HEK293 (cell line): ENCODE results near the gene PTGER3.

ENCODE experiments used
- CTCF ChIA-PET: fragments of 350-600 bp; formaldehyde crosslinking; extraction: SDS; loops from one replicate; lab custom pipeline; 2021; ENCODE audit warnings: antibody characterized with exemption; lab: Yijun Ruan, JAX
- POLR2A ChIA-PET: fragments of 300-600 bp; formaldehyde crosslinking; extraction: SDS; loops from one replicate; lab custom pipeline; 2020; ENCODE audit warnings: antibody characterized with exemption, inconsistent platforms; lab: Yijun Ruan, JAX
- H3K27ac ChIP-seq: fragments of 200-500 bp; sonication (Bioruptor generic); 2 replicates; pipeline ENCODE4 v1.5.1; 2014; ENCODE audit warnings: low read depth, low read length, control low read depth, inconsistent platforms; ENCODE audit errors: extremely low read depth
- H3K36me3 ChIP-seq, 2 experiments: fragments of 200-500 bp in 1 of 2; sonication (Bioruptor generic) in 1 of 2; 1 replicate in 1 of 2; 2 replicates in 1 of 2; pipeline ENCODE4 v1.5.1; 2014 to 2017; ENCODE audit warnings: inconsistent platforms in 2 of 2, low read length in 2 of 2; ENCODE audit not compliant: control insufficient read depth in 2 of 2, insufficient read depth in 1 of 2
- H3K4me1 ChIP-seq: fragments of 200-500 bp; sonication (Bioruptor generic); 2 replicates; pipeline ENCODE4 v1.5.1; 2014; ENCODE audit warnings: mild to moderate bottlenecking, low read length, inconsistent platforms; ENCODE audit not compliant: control insufficient read depth, insufficient read depth
- H3K4me3 ChIP-seq: 2 replicates; pipeline ENCODE4 v1.5.1; 2011; ENCODE audit warnings: low read depth, mild to moderate bottlenecking, control low read depth, low read length, moderate library complexity
- H3K9me3 ChIP-seq: fragments of 200-500 bp; sonication (Bioruptor generic); 2 replicates; pipeline ENCODE4 v1.5.1; 2014; ENCODE audit warnings: low read depth, low read length, inconsistent platforms; ENCODE audit not compliant: control insufficient read depth, insufficient read depth
- PBX3 ChIP-seq: sonication (generic); formaldehyde crosslinking; IDR thresholded peaks from 2 replicates; pipeline ENCODE4 v1.8.1; 2022; ENCODE audit warnings: mild to moderate bottlenecking, moderate library complexity, missing genetic modification reagents
- RBAK ChIP-seq: fragments of 450-650 bp; formaldehyde crosslinking; IDR thresholded peaks from 2 replicates; pipeline ENCODE4 v1.5.1; 2016; ENCODE audit warnings: missing biosample characterization, missing genetic modification characterization
- TRIM28 ChIP-seq: IDR thresholded peaks from 2 replicates; pipeline ENCODE4 v1.6.1; 2011; ENCODE audit warnings: low read length, control low read depth, borderline replicate concordance
- ZFHX2 ChIP-seq: fragments of 450-650 bp; formaldehyde crosslinking; conservative IDR thresholded peaks from 2 replicates; pipeline ENCODE4 v1.5.1; 2016; ENCODE audit warnings: missing biosample characterization, missing genetic modification characterization
- ZNF16 ChIP-seq: fragments of 450-650 bp; formaldehyde crosslinking; IDR thresholded peaks from 2 replicates; pipeline ENCODE4 v1.5.1; 2016; ENCODE audit warnings: low read depth, missing biosample characterization, missing genetic modification characterization
- ZNF174 ChIP-seq: fragments of 450-650 bp; formaldehyde crosslinking; IDR thresholded peaks from 2 replicates; pipeline ENCODE4 v1.5.0; 2017; ENCODE audit warnings: missing biosample characterization, mild to moderate bottlenecking, missing genetic modification characterization
- ZNF280D ChIP-seq: fragments of 450-650 bp; formaldehyde crosslinking; IDR thresholded peaks from 2 replicates; pipeline ENCODE4 v1.5.1; 2016; ENCODE audit warnings: missing biosample characterization, missing genetic modification characterization
- ZNF362 ChIP-seq: fragments of 450-650 bp; formaldehyde crosslinking; IDR thresholded peaks from 2 replicates; pipeline ENCODE4 v1.5.1; 2016; ENCODE audit warnings: missing biosample characterization, missing genetic modification characterization
- ZNF404 ChIP-seq: fragments of 450-650 bp; formaldehyde crosslinking; IDR thresholded peaks from 2 replicates; pipeline ENCODE4 v1.5.1; 2017; ENCODE audit warnings: missing biosample characterization, missing genetic modification characterization
- ZNF449 ChIP-seq: fragments of 450-650 bp; formaldehyde crosslinking; IDR thresholded peaks from 2 replicates; pipeline ENCODE4 v1.5.1; 2017; ENCODE audit warnings: missing biosample characterization, mild to moderate bottlenecking, missing genetic modification characterization, moderate library complexity
- ZNF529 ChIP-seq: fragments of 450-650 bp; formaldehyde crosslinking; IDR thresholded peaks from 2 replicates; pipeline ENCODE4 v1.5.1; 2017; ENCODE audit warnings: missing genetic modification characterization, missing biosample characterization; ENCODE audit not compliant: insufficient replicate concordance
- ZNF530 ChIP-seq: fragments of 450-650 bp; formaldehyde crosslinking; IDR thresholded peaks from 2 replicates; pipeline ENCODE4 v1.5.1; 2016; ENCODE audit warnings: low read depth, missing biosample characterization, missing genetic modification characterization
- ZNF580 ChIP-seq: fragments of 450-650 bp; formaldehyde crosslinking; IDR thresholded peaks from 2 replicates; pipeline ENCODE4 v1.5.1; 2016; ENCODE audit warnings: missing biosample characterization, missing genetic modification characterization
- ZNF654 ChIP-seq: fragments of 450-650 bp; formaldehyde crosslinking; IDR thresholded peaks from 2 replicates; pipeline ENCODE4 v1.5.1; 2016; ENCODE audit warnings: low read depth, missing biosample characterization, missing genetic modification characterization
- ZNF776 ChIP-seq: fragments of 450-650 bp; formaldehyde crosslinking; IDR thresholded peaks from 2 replicates; pipeline ENCODE4 v1.5.0; 2017; ENCODE audit warnings: missing biosample characterization, missing genetic modification characterization, borderline replicate concordance
- ZNF843 ChIP-seq: fragments of 450-650 bp; formaldehyde crosslinking; IDR thresholded peaks from 2 replicates; pipeline ENCODE4 v1.5.1; 2016; ENCODE audit warnings: missing biosample characterization, missing genetic modification characterization
- TF ChIP-seq, protein P1 (sequence below): fragments of 450-650 bp; formaldehyde crosslinking; IDR thresholded peaks from 2 replicates; pipeline ENCODE4 v1.5.1; 2016; ENCODE audit warnings: missing biosample characterization, missing genetic modification characterization, borderline replicate concordance
- TF ChIP-seq, protein P2 (sequence below): fragments of 450-650 bp; formaldehyde crosslinking; IDR thresholded peaks from 2 replicates; pipeline ENCODE4 v1.5.1; 2017; ENCODE audit warnings: missing biosample characterization, missing genetic modification characterization

Gene PTGER3

DNA sequence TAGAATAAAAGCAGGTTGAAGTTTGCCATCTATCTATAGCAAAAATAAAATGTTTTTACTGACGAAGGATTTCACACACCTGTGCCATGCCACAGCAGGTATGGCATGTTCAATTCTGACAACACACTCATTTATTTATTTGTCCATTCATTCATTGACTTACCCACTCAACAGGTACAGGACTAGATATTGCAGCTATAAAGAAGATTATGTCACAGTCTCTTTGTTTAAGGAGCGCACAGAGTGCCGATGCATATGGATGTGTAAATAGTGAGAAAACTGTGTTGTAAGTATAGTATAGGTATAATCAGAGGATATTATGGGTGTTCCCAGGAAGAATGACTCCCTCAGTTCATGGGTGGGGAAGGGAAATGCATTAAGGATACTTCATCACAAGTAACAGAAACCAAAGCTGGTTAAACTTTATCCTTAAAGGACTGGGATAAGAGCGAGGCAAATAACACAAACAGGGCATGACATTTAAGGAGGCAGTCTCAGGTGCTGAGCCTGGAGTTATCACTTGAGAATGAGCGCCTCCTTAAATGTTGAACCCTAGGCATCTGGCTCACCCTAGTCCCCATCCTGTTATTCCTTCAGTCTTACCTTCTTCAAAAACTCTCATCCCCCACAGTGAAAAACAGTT, 41.1 kb upstream of the PTGER3 start:
- no peak overlapping the region for H3K27ac ChIP-seq
- TF ChIP-seq TRIM28 (no peak), ZNF16 (tag by site-specific recombination) (no peak), ZNF174 (no peak), ZNF404 (tag by site-specific recombination) (no peak), ZNF449 (no peak)
- ChIA-PET CTCF (interaction anchor here (1.3 kb wide), 1 partner anchor 38 kb away, joined by 5 read pairs; no protein-coding TSS in a partner anchor), POLR2A (no interaction called here)
- no peaks in the 10 kb centered on the region for H3K4me1 ChIP-seq
- no peak overlapping the region for H3K4me3 ChIP-seq
- H3K9me3 ChIP-seq: no peaks in the 10 kb centered on the region
- H3K36me3 ChIP-seq: no peaks in the 10 kb centered on the region

- Histone ChIP-seq H3K27ac (no peak overlapping the region), H3K9me3 (no peaks in the 10 kb centered on the region), H3K4me1 (no peaks in the 10 kb centered on the region), H3K36me3 (no peaks in the 10 kb centered on the region), H3K4me3 (no peak overlapping the region)
- ChIA-PET CTCF (interaction anchor here (0.7 kb wide), 1 partner anchor 10 kb away, joined by 3 read pairs; no protein-coding TSS in a partner anchor), POLR2A (no interaction called here)
- TF ChIP-seq ZNF362 (tag by site-specific recombination) (no peak), ZNF529 (tag by site-specific recombination) (no peak), ZNF843 (tag by site-specific recombination) (no peak), PBX3 (CRISPR knock-in tag) (no peak), ZNF449 (no peak), RBAK (no peak), ZNF654 (tag by site-specific recombination) (no peak), ZNF776 (tag by site-specific recombination) (no peak), ZNF580 (tag by site-specific recombination) (no peak), ZNF16 (tag by site-specific recombination) (no peak), ZNF530 (no peak), ZFHX2 (no peak), ZNF280D (tag by site-specific recombination) (no peak)
- TF ChIP-seq, protein P1, sequence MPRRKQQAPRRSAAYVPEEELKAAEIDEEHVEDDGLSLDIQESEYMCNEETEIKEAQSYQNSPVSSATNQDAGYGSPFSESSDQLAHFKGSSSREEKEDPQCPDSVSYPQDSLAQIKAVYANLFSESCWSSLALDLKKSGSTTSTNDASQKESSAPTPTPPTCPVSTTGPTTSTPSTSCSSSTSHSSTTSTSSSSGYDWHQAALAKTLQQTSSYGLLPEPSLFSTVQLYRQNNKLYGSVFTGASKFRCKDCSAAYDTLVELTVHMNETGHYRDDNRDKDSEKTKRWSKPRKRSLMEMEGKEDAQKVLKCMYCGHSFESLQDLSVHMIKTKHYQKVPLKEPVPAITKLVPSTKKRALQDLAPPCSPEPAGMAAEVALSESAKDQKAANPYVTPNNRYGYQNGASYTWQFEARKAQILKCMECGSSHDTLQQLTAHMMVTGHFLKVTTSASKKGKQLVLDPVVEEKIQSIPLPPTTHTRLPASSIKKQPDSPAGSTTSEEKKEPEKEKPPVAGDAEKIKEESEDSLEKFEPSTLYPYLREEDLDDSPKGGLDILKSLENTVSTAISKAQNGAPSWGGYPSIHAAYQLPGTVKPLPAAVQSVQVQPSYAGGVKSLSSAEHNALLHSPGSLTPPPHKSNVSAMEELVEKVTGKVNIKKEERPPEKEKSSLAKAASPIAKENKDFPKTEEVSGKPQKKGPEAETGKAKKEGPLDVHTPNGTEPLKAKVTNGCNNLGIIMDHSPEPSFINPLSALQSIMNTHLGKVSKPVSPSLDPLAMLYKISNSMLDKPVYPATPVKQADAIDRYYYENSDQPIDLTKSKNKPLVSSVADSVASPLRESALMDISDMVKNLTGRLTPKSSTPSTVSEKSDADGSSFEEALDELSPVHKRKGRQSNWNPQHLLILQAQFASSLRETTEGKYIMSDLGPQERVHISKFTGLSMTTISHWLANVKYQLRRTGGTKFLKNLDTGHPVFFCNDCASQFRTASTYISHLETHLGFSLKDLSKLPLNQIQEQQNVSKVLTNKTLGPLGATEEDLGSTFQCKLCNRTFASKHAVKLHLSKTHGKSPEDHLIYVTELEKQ (tag by site-specific recombination): no peak
- TF ChIP-seq, protein P2, sequence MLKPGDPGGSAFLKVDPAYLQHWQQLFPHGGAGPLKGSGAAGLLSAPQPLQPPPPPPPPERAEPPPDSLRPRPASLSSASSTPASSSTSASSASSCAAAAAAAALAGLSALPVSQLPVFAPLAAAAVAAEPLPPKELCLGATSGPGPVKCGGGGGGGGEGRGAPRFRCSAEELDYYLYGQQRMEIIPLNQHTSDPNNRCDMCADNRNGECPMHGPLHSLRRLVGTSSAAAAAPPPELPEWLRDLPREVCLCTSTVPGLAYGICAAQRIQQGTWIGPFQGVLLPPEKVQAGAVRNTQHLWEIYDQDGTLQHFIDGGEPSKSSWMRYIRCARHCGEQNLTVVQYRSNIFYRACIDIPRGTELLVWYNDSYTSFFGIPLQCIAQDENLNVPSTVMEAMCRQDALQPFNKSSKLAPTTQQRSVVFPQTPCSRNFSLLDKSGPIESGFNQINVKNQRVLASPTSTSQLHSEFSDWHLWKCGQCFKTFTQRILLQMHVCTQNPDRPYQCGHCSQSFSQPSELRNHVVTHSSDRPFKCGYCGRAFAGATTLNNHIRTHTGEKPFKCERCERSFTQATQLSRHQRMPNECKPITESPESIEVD (tag by site-specific recombination): no peak
Measured at GRCh38 chr1:71087713-71088112, 40.1 kb upstream of the PTGER3 start.
